Heart left ventricle (tissue), 13 donors: ENCODE data around the gene PCIF1.

Experiments
- CTCF ChIP-seq, 12 donors: fragments of 200-600 bp; sonication (generic) in 4 of 12; IDR thresholded peaks; one replicate each; pipeline versions ENCODE4 v1.5.0 to v1.8.0; 2018 to 2022; ENCODE audit warnings: antibody characterized with exemption in 12 of 12, mild to moderate bottlenecking in 5 of 12
- POLR2A ChIP-seq, 2 donors: fragments of 450-650 bp; IDR thresholded peaks; one replicate each; pipeline ENCODE4 v1.6.1; 2017; ENCODE audit warnings: antibody characterized with exemption in 2 of 2, mild to moderate bottlenecking in 2 of 2, moderate library complexity in 2 of 2
- donor health status: ischemic (EF 13 %, LVEDD 7.1; RV severe dilation, severe dysfunction).
- donor health status: DM: no; HTN: yes; CAD: no.
- donor health status: DM: no; HTN: no; CAD: no.
- donor health status: ischemic (EF 25% LVEDD 6.9; RV normal size, moderate dysfunction).
- donor health status: ischemic (EF 25% LVEDD 5.7; RV mildly dilated, moderate dysfunction).
- donor health status: ischemic (EF 35%, LVEDD 5.7; RV mildly dilated, moderate dysfunction).
- donor health status: nonischemic (EF 11% LVEDD 7.7; RV severe dilation, severe dysfunction).
- donor health status: DM: yes; HTN: yes; CAD: no.
- donor health status: PGD.
- donor health status: ischemic (EF 29% LVEDD 5.4; RV normal size, mild dysfunction).
- donor health status: nonischemic (EF 23%, LVEDD 6.1; RV moderate dilation, normal function).

DNA sequence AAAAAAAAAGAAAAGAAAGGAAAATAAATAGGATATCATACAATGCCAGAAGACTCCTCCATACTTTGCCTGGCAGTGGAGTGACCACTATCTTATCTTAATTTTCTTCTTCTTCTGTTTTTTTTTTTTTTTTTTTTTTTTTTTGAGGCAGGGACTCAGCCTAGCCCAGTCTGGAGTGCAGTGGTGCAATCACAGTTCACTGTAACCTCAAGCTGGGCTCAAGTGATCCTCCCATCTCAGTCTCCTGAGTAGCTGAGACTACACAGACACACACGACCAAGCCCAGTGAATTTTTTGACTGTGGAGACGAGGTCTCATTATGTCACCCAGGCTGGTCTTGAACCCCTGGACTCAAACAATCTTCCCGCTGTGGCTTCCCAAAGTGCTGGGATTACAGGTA, 57.1 kb downstream of the PCIF1 start:
- TF ChIP-seq CTCF (IDR thresholded peaks at IDR 0.05) (no peak), POLR2A (IDR thresholded peaks at IDR 0.05) (no peak)
